Stimulated activated CD8-positive, alpha-beta memory T cell treated with anti-CD3 and anti-CD28 coated beads, Interleukin-4, amount 100 ng/mL, for 4 hours (primary cell): ENCODE data around the gene UTS2B.

Experiments used
- DNase-seq, 2 donors: peaks; one replicate each; pipeline ENCODE4 v3.0.0-alpha.2; 2020; ENCODE audit warnings: low read depth in 2 of 2, low spot score in 1 of 2

Gene UTS2B, protein sequence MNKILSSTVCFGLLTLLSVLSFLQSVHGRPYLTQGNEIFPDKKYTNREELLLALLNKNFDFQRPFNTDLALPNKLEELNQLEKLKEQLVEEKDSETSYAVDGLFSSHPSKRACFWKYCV

DNA sequence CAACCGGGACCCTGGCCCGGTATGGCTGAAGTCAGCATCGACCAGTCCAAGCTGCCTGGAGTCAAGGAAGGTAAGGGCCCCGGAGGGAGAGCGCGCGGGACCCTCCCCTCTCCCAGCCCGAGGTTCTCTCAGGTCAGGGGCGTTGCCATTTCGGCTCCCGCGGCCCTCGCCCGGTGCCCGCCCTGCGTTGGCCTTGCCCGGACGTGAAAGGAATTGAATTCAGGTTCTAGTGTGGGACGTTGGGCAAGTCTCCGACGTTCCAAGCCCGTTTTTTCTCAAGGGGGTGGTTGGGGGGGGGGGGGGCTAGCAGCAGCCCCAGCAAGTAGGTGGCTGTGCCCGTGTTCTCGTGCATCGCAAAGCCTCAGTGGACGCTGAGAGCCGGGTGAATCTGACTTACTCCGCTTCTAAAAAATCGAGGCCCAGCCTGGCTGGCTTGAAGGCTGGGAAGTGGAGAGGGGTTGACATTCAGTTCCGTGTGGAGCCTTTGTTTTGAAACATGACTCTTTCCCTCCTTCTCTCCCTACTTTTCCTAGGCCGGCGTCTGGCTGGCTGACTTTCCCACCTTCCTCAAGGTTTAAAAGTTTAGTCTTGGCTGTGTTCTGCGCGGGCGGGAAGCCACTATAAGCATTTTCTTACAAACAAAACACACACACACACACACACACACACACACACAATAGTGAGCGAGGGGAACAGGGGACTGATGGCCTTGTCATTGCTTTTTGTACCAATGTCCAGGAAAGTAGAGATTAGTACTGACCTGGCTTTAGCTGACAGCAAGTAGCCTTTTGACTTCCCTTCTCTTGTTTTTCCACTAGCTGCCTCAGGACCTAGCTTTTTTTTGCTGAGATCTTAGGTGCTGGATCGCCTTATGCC lies at the start of gene UTS2B:
Gene UTS2B (minus strand): TSS at position 873 of the 876 bp plus-strand sequence. CDS start 48,337 bp downstream, outside the sequence.
- no peak for DNase-seq

DNA sequence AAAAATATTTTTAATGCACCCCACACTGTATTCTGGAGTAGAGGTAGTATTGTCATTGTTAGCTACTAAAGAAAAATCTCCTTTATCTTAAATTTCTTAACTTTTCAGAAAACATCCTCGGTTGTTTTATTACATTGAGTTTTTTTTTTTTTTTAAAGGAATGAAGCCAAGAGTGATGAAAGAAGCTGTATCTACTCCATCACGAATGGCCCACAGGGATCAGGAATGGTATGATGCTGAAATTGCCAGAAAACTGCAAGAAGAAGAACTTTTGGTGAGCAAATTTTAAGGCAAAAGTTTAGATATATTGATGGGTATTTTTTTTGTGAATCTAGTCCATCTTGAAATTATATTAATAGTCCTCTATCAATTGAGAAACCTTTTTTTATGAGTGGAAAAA lies 49.7 kb upstream of the UTS2B start:
- no peak for DNase-seq

DNA sequence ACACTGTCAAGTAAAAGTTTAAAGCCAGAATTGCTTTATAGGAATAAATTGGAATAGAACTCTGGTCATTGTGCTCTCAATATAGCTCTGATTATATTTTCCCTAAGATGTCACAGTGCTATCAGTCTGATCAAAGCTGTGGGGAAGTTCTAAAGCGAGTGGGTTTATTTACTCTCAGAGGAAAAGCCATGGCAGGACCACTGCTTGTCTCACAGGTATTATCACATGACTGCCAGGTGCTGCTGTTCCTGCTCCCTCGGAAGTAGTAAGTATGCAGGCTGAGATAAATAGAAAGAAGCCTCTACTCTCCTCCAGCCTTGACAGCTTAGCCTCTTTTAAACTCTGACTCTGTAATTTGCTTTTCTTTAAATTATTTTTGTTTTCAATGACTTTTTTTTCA lies 49.1 kb upstream of the UTS2B start:
- no peak for DNase-seq

DNA sequence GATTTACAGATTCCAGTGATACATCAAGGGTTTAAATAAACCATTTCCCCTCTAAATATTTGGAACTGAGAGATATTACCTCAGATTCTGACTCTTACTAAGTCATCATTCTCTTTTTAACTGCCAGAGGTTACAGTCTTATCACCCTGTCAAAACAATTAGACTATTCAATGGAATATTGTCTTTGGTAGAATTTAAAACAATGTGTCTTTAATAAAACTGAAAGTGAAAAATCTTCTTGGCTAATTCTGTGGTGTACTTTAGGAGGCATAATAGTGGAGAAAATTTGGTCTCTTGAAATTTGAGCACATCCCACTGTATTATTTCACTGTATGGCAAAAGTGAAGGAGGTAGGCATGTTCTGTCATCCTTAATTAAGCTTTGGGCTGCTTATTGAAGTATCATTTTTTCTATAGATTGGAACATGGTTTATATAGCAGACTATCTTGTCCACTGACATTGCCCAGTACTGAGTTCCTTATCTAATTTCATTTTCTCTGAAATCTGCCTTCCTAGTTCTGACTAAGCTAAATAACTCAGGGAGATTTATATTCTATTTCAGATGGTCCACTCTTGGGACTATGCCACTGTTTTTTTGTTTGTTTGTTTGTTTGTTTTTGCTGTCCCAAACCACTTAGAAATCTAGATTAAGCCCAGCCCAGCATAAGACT lies 48.0 kb upstream of the UTS2B start:
- DNase-seq, result no peak

DNA sequence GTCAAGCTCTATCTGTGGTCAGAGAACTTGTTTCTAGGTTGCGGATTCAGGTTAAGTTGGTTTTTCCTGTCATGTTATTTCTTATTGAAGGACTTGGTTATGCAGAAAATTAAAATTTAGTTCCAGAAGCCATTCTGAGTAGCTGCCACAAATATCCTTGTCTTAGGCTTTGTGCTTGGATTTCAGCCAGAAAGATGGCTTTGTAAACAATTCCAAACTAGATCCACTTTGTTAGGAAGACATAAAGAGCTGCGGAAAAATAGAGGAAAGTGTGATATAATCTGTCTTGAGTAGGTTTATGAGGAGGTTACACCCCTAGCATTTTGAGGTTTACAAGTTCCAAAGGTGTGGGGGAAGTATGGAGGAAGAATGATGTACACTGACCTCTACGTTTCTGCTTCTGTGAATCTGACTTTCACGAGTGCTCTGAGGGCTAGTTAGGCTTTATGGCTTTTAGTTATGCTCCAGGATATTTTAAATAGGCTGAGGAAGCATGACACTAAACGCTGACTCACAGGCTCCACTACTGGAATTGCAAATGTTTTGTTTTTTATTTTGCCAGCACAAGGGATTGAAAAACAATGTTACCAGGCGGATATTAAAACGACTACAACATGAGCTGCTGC lies 46.3 kb upstream of the UTS2B start:
- no peak for DNase-seq

DNA sequence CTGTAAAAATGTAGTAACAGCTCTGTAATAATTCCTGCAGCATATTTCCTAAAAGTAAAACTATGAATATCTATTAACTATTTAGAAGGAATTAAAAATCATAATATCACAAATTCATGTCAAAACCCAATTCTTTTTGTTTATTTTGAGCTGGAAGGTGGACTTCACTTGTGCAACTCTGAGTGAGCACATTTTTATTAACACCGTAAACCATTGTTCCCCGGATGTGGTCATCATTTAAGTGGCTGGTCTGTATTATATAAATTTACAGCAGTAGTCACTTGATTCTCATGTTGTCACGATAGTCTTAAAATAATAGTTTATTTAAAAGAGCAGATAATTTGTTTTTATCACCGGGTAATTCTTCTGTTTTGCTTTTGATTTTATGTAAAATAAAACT lies 43.0 kb upstream of the UTS2B start:
- DNase-seq, result no peak

DNA sequence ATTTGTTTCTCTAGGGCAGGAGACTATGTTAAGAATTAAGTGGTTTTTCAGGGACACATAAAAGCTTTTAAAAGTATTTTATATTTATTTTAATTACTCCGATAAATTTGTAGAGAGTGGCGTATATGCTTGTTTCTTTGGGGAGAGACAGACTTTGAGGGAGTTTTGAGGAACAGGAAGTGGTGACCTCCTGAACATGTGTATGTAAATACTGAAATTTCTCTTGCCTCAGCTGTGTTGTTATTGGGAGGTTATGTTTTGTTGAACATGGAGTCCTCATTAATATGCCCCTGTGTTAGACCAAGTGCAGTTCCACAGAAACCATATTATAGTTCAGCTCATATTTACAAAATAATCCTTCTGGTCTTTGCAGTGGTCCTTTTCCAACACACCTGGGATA lies 41.8 kb upstream of the UTS2B start:
- no peak for DNase-seq

DNA sequence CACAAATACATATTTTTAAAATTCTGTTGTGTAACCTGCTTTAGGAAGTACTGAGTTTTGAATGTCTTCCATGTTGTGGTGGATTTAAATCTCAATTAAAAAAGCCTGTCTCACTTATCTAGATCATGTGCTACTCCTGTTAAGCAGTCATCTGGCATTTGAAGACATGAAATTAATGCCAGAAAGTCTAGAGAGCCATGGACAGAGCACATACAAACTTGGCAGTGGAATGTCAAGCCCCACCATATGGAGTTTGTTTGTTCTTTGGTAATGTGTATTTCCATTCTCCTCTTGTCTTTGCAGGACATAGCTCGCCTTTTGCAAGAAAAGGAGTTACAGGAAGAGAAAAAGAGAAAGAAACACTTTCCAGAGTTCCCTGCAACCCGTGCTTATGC lies 39.3 kb upstream of the UTS2B start:
- no peak for DNase-seq

DNA sequence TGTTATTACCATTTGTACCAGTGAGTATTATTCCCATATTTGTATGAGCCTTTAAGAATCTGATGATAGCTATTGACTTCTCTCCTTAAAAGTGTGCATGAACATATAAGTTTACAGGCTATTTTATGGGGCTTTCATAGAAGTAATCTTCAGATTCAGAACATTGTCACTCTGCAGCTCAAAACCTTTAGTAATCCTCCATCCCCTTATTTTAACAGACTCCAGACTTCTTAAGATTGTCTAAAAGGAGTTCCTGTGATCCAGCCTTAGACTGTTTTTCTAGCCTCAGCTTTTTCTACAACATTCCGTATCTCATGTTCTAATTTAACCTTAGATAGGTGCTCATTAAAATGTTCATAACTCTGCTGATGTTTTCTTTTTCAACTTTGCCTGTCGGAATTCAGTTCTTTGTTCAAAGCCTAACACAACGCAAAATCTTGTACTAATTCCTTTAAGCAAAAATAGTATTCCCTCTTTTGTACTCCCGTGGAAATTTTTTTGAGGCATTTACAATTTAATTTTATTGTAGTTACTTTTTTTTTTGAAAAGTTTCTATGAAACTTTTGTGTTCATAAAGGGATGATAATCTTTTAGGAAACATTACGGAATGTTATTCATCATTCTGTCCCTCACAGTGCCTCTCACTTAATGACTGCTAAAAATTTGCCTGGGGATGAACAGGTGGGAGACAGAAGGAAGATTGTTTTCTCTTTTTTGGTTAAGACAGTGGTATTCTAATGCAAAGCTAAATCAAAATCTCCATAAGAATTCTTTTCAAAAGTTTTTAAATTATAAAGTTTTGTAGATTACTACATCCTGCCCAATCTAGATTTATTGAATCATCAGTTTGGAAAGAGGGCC lies 38.7 kb upstream of the UTS2B start:
- DNase-seq, result no peak

DNA sequence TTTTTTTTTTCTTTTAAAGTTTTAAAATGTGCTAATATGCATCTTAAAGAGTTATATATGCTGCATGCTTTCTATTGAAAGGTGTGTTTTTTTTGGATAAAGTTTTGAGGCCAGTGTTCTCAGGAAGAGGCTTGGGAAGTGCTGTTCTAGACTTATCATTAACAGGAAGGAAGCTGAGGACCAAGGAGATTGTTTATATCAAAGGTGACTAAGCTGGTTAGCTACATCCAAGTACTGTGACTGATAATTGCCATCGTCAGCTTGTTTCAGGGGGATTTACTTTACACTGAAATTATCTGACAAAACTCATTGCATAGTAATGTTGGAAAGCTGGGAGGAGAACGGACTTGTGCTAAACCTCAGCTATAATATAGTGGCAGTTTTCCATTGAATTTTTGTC lies 36.3 kb upstream of the UTS2B start:
- DNase-seq, result no peak

DNA sequence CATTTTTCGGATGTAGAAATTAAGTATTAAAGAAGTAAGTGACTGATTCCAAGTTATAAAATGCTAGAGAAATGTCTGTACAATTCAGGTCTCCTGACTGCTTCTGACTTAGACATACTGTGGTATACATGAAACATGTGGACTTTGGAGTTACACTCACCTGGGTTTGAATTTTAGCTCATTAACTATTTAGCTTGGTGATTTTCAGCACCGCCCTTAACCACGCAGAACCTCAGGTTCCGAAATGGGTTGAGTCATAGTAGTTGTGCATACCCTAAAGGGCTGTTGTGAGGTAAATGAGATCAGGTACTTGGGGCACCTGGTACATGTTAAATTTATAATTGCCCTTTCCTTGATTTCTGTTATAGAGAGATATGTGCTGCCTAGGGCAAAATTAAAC lies 32.9 kb upstream of the UTS2B start:
- DNase-seq, result no peak

DNA sequence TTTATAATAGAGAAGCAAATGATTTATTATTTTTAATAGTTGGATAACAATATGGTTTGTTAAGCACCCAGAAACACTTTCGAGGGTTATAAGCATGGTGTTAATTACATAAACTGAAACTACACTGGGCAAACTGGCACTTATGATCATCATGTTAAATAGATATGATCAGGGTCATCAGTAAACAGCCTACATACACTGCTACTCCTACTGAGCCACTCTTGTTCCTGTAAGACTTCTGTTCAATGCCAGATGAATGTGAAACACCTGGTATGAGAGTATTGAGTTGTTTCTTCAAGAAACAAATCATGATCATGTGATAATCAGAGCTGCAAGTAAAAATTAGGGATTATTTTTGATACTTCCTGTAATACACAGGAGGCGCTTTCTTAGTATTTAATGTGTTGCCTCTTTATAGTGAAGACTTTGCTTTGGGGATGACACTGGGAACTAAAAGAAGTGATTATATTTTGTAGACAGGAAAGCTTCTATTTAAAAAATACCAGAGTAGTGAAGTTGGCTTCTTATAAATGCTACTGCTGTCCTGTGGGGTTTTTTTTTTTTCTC lies 32.3 kb upstream of the UTS2B start:
- DNase-seq, result no peak

DNA sequence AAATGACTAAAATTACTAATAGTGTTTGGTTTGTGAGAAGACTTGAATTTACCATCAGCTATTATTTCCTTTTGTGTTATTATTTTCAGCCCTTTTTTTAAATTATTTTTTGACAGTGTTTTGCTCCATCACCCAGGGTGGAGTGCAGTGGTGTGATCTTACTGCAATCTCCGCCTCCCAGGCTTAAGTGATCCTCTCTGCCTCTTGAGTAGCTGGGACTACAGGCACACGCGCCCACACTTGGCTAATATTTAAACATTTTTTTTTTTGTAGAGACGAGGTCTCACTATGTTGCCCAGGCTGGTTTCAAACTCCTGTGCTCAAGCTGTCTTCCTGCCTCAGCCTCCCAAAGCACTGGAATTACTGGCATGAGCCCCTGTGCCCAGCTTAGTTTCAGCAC lies 31.7 kb upstream of the UTS2B start:
- no peak for DNase-seq

DNA sequence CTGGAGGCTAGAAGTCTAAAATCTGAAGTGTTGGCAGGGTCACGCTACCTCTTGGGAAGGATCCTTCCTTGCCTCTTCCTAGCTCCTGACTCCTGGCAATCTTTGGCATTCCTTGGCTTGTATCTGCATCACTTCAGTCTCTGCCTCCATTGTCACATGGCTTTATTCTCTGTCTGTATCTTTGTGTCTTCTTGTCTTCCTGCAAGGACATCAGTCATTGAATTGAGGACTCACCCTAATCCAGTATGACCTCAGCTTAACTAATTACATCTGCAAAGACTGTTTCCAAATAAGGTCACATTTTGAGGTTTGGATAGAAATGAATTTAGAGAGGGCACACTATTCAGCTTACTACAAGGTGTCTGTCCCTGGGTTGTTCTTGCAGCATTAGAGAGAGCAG lies 31.1 kb upstream of the UTS2B start:
- no peak for DNase-seq

DNA sequence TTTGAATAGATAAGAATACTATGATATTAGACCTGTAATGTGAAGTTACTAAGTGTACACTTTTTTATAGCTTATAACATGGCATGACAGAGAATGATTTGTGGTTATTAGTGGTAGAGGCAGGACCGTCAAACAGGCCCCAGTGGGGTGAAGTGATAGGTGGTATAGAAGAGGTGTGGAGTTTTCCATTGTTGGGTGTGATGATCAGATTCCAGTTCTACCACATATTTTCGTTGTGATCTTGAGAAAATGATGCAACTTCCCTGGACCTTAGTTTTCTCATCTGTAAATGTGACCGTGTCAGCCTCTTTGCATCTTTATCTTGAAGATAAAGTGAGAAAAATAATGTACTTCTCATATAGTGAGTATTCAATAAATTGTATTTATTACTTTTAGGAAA lies 30.3 kb upstream of the UTS2B start:
- no peak for DNase-seq

DNA sequence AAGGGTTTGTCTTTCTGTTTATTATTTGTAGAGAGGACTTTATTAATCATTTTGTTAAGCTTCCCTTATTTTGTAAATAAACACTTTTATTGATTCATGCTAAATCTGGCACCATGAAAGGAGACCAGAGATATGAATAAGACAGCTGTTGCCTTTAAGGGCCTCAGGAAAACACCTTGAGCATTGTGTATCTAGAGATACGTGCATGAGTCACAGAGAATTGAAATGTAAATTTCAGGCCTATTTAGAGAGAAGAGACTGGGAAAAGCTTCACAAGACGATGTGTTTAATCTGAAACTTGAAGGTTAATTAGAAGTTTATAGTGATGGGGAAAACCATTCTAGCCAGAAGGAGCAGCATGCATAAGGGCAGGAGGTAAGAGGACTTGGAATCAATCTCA lies 28.6 kb upstream of the UTS2B start:
- DNase-seq, result no peak

DNA sequence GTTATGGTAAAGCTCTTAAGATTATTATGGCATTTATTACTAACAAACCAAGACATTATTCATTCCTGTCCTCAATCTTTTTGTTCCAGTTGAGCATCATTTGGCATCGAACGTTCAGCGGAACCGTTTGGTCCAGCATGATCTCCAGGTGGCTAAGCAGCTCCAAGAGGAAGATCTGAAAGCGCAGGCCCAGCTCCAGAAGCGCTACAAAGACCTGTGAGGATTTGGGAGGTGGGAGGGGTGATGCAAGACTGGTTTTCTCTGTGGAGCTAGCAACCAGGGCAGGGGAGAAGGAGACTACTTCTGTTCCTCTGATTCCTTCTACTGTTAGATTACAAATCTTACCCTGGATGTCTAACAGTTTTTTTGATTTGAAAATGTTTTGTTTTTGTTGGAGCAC lies 27.6 kb upstream of the UTS2B start:
- no peak for DNase-seq

DNA sequence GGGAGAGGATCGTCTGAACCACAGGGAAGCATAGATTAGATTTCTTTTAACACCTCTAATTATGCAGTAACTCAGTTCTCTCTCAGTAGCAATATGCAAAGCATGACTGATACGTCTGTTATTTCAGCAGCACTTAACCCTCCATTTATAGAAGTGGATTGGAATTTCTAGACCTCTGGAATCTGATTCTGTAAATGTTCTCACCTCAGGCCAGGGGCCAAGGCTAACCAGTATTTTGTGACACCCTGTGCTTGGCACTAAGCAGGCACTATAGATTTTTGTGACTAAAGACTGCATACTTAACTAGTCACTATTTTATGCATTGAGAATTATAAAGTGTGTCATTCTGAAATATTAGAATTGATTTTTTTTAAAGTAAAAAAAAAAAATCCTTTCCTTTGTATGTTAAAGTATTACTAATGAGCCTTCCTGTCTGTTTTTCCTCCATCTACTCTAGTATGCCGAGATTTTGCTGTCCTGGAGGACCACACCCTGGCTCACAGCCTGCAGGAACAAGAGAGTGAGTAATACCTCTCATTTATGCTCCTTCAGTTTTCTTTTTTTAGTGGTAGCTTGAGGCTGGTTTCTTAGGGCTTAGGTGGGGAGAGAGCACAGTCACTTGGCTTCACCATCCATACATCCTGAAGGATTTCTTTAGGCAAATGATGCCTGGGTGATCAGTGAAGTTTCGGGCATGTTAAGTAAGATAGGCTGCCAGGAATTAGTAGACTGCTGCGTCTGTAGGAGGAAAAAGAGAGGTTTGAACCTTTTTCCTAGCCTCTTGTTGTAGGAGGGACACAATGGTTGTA lies 26.5 kb upstream of the UTS2B start:
- DNase-seq, result no peak

DNA sequence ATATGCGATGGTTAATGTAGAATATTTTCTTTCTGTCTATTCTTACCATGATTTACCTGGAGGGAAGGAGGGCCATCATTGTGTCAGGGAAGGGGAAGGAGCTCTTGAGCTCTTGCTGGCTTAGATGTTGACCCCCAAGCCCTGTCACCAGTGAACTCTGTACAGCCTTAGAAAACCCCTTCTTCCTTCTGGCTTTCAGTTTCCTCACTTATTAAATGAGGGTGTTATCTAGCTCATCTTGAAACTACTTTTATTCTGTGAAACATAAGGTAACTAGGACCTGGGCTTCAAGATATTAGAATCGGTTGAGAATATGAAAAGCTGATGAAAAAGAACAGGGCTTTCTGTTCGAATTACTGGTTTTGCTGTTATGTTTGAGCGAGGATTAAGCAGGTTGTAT lies 25.1 kb upstream of the UTS2B start:
- DNase-seq, result no peak
